ENCODE results near the gene TRMT1L.

DNA sequence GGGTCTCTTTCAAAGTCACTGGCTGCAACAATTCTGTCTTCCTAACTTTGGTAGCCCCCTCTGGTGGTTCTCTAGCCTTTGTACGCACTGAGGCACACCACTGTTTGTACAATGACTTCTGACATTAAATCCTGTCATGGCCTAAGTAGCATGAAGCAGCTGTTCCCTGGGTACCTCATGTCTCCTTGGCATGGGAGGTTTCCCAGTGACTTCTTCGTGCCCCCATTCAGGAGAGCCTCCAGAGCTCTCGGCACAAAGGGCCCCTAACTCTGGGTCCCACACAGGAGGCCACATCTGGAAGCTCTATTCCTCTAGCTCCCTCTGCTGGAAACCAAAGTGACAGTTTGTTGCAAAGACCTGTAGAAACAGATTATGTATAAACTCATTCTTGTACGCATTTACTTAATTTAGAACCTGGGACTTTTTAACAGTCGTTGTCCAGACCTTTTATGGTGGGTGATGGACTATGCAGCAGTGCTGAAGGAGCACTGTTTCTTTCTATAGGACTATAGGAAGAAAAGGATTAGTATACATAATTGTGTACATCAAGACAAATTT lies 13.6 kb upstream of the TRMT1L start:
- TF ChIP-seq POLR2A (IDR thresholded peaks at IDR 0.05; ENCODE audit: low read length) (no peak), GATA1 (IDR thresholded peaks at IDR 0.05; ENCODE audit: low read depth, low read length) (no peak)

Measured in erythroblast (primary cell).